Stimulated activated CD8-positive, alpha-beta memory T cell treated with anti-CD3 and anti-CD28 coated beads, Interleukin-7, amount 100 ng/mL, for 24 hours (primary cell): ENCODE measurements around the gene DHRS1.

Experiments used
- DNase-seq: peaks from one replicate; pipeline ENCODE4 v3.0.0-alpha.2; 2020; ENCODE audit warnings: low read depth

Gene DHRS1

DNA sequence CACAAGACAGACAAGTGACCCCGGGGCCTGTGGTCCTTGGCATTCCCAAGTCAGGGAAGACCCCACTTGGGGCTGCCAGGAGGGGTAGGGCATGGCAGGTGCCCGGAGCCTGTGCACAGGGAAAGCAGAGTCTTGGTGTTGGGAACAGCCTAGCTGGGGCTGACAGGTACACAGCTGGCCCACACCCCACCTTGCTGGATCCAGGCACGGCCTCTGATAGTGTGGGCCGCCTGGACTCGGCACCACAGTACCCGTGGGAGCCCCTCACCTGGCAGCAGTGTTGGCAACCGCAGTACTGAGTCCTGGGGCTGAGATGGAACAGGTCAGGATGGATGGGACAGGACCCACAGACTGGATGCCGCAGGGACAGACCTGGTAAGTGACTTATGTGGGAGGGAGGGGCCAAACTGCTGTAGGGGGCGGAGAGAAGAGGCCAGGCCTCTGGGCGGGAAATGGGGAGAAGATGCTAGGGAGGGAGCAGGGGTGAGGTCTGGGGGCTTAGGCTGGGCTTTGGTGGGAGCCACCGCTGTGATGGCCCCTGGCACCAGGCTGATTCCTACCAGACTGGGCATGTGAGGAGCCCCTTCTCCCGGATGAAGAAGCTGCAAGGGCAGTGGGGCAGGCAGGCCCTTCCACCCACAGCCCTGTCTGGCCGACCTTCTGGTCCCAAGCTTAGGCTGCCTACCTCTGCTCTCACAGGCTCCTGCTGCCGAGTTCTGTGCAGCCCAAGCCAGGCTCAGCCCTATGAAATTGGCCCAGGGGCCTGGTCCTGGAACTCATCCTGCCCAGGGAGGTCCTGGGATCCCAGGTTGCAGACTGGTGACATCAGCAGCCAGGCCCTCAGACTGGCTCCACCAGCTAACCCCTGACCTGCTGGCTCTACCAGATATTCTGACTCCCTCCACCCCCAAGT lies 36.5 kb downstream of the DHRS1 start, which contains the start of gene TGM1:
TSS of gene TGM1 (minus strand) at position 357 of the 913 bp plus-strand sequence. CDS start 825 bp downstream, outside the sequence.
- no peak for DNase-seq

DNA sequence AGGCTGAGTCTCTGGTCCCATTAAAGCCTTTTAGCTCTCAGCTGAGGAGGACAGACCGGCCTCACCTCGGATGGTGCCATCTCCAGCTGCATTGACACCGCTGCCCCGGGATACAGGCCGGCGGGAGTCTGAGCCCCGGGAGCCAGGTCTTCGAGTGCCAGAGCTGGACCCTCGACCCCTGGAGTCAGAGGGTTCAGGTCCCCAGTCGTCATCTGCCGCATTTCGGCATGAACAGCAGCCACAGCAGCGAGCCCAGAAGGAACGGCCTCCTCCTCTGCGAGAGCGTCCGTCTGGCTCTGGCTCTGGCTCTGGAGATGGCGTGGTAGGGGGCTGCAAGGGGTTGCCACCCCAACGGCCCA lies 37.6 kb downstream of the DHRS1 start:
- no peak for DNase-seq

- no peak for DNase-seq
These were observed 38.2 kb downstream of the DHRS1 start for GRCh38 chr14:24261256-24261968.

- DNase-seq = no peak
These were observed 38.8 kb downstream of the DHRS1 start for GRCh38 chr14:24260780-24261157.

DNA sequence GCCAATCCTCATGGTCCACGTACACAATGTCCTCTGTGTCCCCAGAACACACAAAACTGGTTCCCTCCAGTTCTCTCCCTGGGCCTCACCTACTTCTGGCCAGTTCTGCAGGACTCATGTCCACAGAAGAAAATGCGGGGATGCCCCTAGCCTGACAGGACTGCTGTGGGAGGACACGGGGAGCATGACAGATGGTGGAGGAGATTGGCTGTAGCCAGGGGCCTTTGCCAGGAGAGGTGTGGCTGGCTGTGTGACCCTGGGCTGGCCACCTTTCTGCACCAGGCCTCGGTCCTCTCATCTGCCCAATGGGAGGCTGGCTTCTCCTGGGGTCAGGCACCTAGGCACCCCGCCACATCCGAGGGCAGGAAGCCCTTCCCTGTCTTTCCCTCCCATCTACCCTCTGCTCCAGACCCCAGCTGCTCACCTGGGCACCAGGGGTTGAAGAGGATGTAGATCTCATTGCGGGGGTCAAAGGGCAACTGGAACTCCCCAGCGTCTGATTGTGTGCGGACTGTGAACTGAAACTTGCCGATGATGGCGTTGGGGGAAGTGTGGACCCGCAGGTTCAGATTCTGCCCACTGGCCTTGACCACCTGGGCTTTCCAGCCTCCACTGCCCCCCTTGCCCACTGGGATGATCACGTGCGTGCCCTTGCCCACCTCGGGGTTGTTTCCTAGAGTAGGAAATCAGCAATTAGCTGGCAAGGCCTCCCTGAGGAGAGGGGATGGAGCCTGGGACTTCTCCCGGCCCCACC lies 39.4 kb downstream of the DHRS1 start:
- DNase-seq = no peak

GRCh38 chr14:24259282-24260025 lies 40.1 kb downstream of the DHRS1 start:
- no peak for DNase-seq

DNA sequence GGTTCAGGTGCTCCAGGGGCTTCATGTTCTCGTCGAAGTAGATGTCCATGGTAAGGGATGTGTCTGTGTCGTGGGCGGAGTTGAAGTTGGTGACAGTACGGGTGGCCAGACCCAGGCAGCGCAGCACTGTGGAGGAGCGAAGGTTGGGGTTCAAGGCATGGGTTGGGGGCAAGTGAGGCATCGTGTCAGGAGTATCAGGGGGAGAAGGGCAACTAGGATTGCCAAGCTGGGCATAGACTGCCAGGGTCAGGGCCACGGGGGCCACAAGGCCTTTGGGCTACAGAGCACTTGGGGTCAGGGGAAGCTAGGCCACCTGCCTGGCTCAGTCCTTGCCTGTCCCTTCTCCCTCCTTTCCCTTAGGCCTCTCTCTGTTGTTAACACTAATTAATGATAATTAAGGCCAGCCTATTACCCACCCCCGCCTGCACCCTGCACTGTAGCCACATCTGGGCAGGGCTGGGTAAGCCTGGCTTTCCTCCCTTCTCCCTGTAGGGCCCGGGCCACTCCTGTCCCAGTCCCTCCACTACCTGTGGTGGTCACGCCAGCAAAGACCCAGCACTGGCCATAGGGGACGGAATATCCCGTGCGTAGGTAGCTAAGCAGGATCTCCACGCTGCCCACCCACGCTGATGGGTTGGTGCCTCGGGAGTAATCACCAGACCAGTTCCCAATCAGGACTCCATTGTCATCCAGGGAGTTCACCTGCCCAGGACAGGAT lies 40.9 kb downstream of the DHRS1 start:
- DNase-seq = no peak

DNA sequence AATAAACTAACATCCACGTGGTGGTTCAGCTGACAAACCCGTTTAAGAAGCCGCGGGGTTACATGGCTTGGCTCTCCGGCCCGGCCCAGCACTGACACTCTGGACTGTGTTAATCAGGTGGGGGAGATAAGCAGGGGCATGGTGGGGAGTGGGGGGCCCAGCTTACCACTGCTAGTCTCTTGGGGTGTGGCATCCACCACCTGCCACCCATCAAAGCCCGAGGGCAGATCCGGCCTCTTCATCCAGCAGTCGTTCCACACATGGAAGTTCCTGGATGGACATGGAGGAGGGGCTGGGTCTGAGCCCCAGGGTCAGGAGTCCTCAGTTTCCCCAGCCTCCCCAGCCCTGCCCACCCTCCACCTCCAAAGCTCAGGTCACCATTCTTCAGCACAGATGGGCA lies 41.5 kb downstream of the DHRS1 start:
- no peak for DNase-seq

GRCh38 chr14:24256960-24257359 lies 42.6 kb downstream of the DHRS1 start:
- no peak for DNase-seq

DNA sequence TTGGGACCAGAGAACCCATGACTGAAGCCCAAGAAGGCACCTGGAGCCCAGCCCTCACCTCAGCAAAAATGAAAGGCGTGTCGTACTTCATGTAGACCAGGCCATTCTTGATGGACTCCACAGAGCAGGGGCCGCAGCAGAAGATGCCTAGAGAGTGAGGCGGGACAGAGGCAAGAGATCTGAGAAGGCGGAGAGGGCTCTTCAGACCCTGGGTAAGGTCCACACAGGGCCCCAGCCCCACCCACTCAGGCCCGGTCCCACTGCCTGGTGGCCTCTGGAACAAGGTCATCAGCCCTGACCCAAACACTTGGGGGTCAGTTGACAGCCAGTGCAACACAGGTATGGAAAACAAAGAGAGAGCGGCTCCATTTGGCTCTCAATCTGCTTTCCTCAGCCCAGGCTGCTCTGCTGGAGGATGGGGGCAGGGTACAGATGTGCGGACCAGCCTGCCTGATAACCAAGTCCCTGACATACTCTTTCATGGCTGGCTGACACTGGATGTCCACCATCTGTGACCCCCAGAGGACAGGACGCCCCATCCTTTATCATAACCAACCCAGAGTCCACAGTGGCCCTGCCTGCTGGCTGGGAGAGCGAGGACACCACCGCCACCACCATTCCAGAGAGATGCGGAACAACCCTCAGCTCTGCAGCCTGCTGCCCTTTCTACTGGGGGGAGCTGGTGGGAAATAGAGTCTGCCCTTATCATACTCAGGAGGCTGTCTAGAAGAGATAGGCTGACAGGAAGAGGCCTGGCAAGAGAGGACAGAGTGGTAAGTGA lies 43.5 kb downstream of the DHRS1 start:
- no peak for DNase-seq

DNA sequence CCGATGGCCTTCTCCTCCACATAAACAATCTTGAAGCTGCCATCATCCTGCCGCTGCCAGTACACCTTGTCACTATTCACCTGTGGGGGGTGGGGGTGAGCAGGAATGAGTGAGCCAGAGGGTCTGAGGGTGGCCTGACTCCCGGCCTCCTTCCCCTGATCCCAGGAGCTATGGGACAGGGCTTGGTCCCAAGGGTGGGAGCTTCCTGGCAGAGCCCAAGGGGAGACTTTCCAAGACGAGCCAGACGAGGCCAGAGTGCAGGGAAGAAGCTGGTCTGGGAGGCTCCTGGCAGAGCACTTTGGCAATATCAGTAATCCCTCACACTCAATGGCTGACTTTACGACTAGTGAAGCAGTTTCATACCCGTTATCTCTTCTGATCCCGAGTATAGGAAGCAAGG lies 44.1 kb downstream of the DHRS1 start:
- DNase-seq = no peak

GRCh38 chr14:24254630-24255392 lies 44.8 kb downstream of the DHRS1 start:
- no peak for DNase-seq

DNA sequence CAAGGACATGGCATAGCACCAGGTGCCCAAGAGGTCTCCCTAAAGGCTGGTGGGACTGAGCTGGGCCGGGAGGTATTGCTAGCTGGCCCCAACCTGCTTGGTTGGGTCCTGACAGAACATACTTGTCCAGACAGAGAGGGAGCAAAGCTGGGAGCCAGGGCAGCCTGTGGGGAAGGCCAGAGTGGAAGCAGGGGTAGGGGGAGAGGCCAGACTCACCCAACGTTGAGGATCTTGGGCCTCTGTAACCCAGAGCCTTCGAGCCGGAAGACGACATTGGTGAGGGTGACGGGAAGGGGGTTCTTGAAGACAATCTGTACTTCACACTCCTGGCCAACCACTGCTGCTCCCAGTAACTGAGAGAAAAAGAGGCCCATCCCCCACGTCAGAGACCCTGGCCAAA lies 45.6 kb downstream of the DHRS1 start:
- DNase-seq = no peak

GRCh38 chr14:24252289-24253124 lies 47.1 kb downstream of the DHRS1 start:
- no peak for DNase-seq

DNA sequence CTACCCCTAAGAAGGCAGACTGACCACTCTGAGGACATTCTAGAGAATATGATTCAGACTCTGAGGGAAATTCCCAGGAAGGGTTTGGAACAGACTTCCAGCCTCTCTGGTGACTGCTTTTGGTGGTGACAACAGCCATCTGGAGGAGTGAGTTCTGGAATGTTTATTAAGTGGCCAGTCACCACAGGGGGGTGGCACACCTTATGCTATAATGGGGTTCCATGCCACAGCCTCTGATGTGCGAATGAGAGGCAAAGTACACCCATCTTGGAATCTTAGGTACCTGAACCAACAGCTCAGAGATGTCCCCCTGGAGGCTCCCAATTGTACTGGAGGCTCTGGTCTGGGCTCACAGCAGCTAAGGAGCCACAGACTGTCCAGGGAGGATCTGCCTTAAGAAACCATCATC lies 47.7 kb downstream of the DHRS1 start:
- no peak for DNase-seq

DNA sequence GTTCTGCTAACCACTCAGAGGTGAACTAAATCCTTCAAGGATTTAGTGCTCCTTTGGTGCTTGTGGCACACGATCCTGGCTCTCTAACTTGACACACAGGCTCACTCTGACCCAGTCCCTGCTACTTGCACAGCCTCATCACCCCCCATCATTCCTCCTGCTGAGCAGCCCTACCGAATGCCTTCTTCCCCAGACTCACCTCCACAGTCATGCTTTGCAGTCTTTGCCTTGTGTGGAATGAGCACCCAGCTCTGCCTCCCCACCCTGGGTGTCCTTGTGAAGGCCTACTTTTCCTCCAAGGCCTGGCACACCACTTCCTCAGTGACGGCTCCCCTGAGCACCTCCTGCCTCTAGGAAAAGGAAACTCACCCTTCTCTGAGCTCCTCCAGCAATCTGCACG lies 49.2 kb downstream of the DHRS1 start:
- no peak for DNase-seq

GRCh38 chr14:24249230-24250021 lies 50.2 kb downstream of the DHRS1 start:
- DNase-seq = no peak

GRCh38 chr14:24247422-24247821 lies 52.2 kb downstream of the DHRS1 start:
- no peak for DNase-seq
